IMR-90 (cell line): ENCODE data around the gene SKP1. TPM values are rescaled to one million over a fixed set of nuclear protein-coding genes. Genes with fewer than 3 reads are reported as not detected.

Source experiments
- ATAC-seq: fragments of 200-7000 bp; cut with Tn5 transposase; 2 replicates; pipeline ENCODE4 v1.9.1; 2020; ENCODE audit warnings: low read depth, mild to moderate bottlenecking, moderate library complexity
- BruUV-seq: library from RNA; stranded (reverse); fragments of 400-500 nt; replicated peaks from 2 replicates; lab custom pipeline; 2021; lab: Mats Ljungman, UMichigan
- CTCF ChIA-PET: fragments of 300-600 bp; formaldehyde crosslinking; extraction: SDS; loops from one replicate; lab custom pipeline; 2021; ENCODE audit warnings: antibody characterized with exemption; lab: Yijun Ruan, JAX
- POLR2A ChIA-PET: fragments of 300-600 bp; sonication (Branson Sonifier 250); formaldehyde crosslinking; loops from one replicate; lab custom pipeline; 2022; ENCODE audit warnings: antibody characterized with exemption; ENCODE audit not compliant: unreplicated experiment; lab: Charles Lee
- DNase-seq: peaks from one replicate; pipeline ENCODE4 v3.0.0; 2013
- H2AFZ ChIP-seq: replicated peaks from 2 replicates; pipeline ENCODE3; 2013; ENCODE audit warnings: low read length, mild to moderate bottlenecking; ENCODE audit not compliant: poor library complexity
- H2AK5ac ChIP-seq: 2 replicates; pipeline ENCODE4 v1.6.1; 2013; ENCODE audit warnings: low read depth, low read length, inconsistent platforms
- H2AK9ac ChIP-seq: replicated peaks from 2 replicates; pipeline ENCODE3; 2013; ENCODE audit warnings: mild to moderate bottlenecking, low read depth, low read length, moderate library complexity; ENCODE audit not compliant: poor library complexity
- H2BK120ac ChIP-seq: 2 replicates; pipeline ENCODE4 v1.6.1; 2013; ENCODE audit warnings: low read depth, low read length, inconsistent platforms
- H2BK15ac ChIP-seq: 3 replicates; pipeline ENCODE4 v1.6.1; 2013; ENCODE audit warnings: low read depth, low read length, inconsistent platforms
- H2BK20ac ChIP-seq: 2 replicates; pipeline ENCODE4 v1.6.1; 2013; ENCODE audit warnings: low read depth, mild to moderate bottlenecking, inconsistent platforms, low read length, moderate library complexity
- H2BK5ac ChIP-seq: 2 replicates; pipeline ENCODE4 v1.6.1; 2013; ENCODE audit warnings: mild to moderate bottlenecking, low read depth, low read length, inconsistent platforms; ENCODE audit not compliant: poor library complexity, severe bottlenecking
- H3K14ac ChIP-seq: replicated peaks from 2 replicates; pipeline ENCODE4 v1.6.1; 2013; ENCODE audit warnings: low read depth, low read length, inconsistent platforms
- H3K18ac ChIP-seq: 2 replicates; pipeline ENCODE4 v1.6.1; 2013; ENCODE audit warnings: low read depth, low read length, control low read depth
- H3K23ac ChIP-seq: 2 replicates; pipeline ENCODE4 v1.6.1; 2013; ENCODE audit warnings: low read depth, low read length, inconsistent platforms
- H3K27ac ChIP-seq: 2 replicates; pipeline ENCODE4 v1.5.1; 2013; ENCODE audit warnings: mild to moderate bottlenecking, control low read depth, low read length; ENCODE audit not compliant: insufficient read depth
- H3K27me3 ChIP-seq: 2 replicates; pipeline ENCODE4 v1.6.1; 2013; ENCODE audit warnings: low read length; ENCODE audit not compliant: control insufficient read depth, insufficient read depth
- H3K36me3 ChIP-seq: 2 replicates; pipeline ENCODE4 v1.6.1; 2013; ENCODE audit warnings: low read length, mixed read lengths; ENCODE audit not compliant: control insufficient read depth, insufficient read depth
- H3K4ac ChIP-seq: 2 replicates; pipeline ENCODE4 v1.6.1; 2013; ENCODE audit warnings: low read depth, low read length, inconsistent platforms
- H3K4me1 ChIP-seq: 2 replicates; pipeline ENCODE4 v1.6.1; 2013; ENCODE audit warnings: low read length, mixed read lengths; ENCODE audit not compliant: control insufficient read depth, insufficient read depth
- H3K4me2 ChIP-seq: 2 replicates; pipeline ENCODE4 v1.6.1; 2013; ENCODE audit warnings: low read depth, mild to moderate bottlenecking, control low read depth, low read length, moderate library complexity
- H3K4me3 ChIP-seq: 2 replicates; pipeline ENCODE4 v1.5.1; 2013; ENCODE audit warnings: low read depth, mild to moderate bottlenecking, control low read depth, low read length, moderate library complexity; ENCODE audit not compliant: insufficient read depth
- H3K56ac ChIP-seq: 2 replicates; pipeline ENCODE4 v1.6.1; 2013; ENCODE audit warnings: low read length, inconsistent platforms; ENCODE audit not compliant: insufficient read depth; ENCODE audit errors: extremely low read depth
- H3K79me1 ChIP-seq, 2 experiments: 2 replicates each; pipeline ENCODE4 v1.6.1; 2013; ENCODE audit warnings: low read length in 2 of 2, inconsistent platforms in 1 of 2, low read depth in 1 of 2
- H3K9ac ChIP-seq: 2 replicates; pipeline ENCODE4 v1.6.1; 2013; ENCODE audit warnings: low read depth, low read length, control low read depth
- H3K9me1 ChIP-seq: 2 replicates; pipeline ENCODE4 v1.6.1; 2013; ENCODE audit warnings: low read length, inconsistent platforms; ENCODE audit not compliant: insufficient read depth
- H3K9me3 ChIP-seq: 2 replicates; pipeline ENCODE4 v1.6.1; 2013; ENCODE audit warnings: low read length; ENCODE audit not compliant: control insufficient read depth, insufficient read depth
- H4K20me1 ChIP-seq: 2 replicates; pipeline ENCODE4 v1.6.1; 2013; ENCODE audit warnings: low read length, inconsistent platforms; ENCODE audit not compliant: insufficient read depth
- H4K5ac ChIP-seq: 2 replicates; pipeline ENCODE4 v1.6.1; 2013; ENCODE audit warnings: mild to moderate bottlenecking, low read depth, low read length, control low read depth
- H4K8ac ChIP-seq, 2 experiments: 2 replicates each; pipeline ENCODE4 v1.6.1; 2013; ENCODE audit warnings: low read depth in 2 of 2, low read length in 2 of 2, control low read depth in 1 of 2, inconsistent platforms in 1 of 2
- H4K91ac ChIP-seq: 2 replicates; pipeline ENCODE4 v1.6.1; 2013; ENCODE audit warnings: low read depth, low read length, inconsistent platforms; ENCODE audit not compliant: insufficient read depth
- BHLHE40 ChIP-seq: fragments of 150-350 bp; IDR thresholded peaks from 2 replicates; pipeline ENCODE4 v1.6.1; 2016; ENCODE audit warnings: mild to moderate bottlenecking, low read depth, low read length
- CEBPB ChIP-seq: IDR thresholded peaks from 2 replicates; pipeline ENCODE4 v1.6.1; 2012; ENCODE audit warnings: low read depth, low read length, improper control_type of control experiment
- CHD1 ChIP-seq: IDR thresholded peaks from 2 replicates; pipeline ENCODE4 v1.6.1; 2012; ENCODE audit warnings: low read depth, low read length, improper control_type of control experiment
- CTCF ChIP-seq: conservative IDR thresholded peaks from 2 replicates; pipeline ENCODE4 v1.5.1; 2012; ENCODE audit warnings: mild to moderate bottlenecking, low read depth, low read length, improper control_type of control experiment
- FOS ChIP-seq: fragments of 150-350 bp; IDR thresholded peaks from 2 replicates; pipeline ENCODE4 v1.6.1; 2016; ENCODE audit warnings: low read depth, low read length
- MAFK ChIP-seq: IDR thresholded peaks from 2 replicates; pipeline ENCODE4 v1.6.1; 2012; ENCODE audit warnings: low read depth, low read length, improper control_type of control experiment
- MXI1 ChIP-seq: IDR thresholded peaks from 2 replicates; pipeline ENCODE4 v1.6.1; 2012; ENCODE audit warnings: low read depth, mild to moderate bottlenecking, low read length, moderate library complexity, borderline replicate concordance
- POLR2A ChIP-seq: IDR thresholded peaks from 2 replicates; pipeline ENCODE4 v1.6.1; 2012; ENCODE audit warnings: mild to moderate bottlenecking, low read depth, low read length
- RAD21 ChIP-seq: IDR thresholded peaks from 2 replicates; pipeline ENCODE4 v1.6.1; 2012; ENCODE audit warnings: low read length, improper control_type of control experiment
- RCOR1 ChIP-seq: IDR thresholded peaks from 2 replicates; pipeline ENCODE4 v1.6.1; 2012; ENCODE audit warnings: mild to moderate bottlenecking, low read length, improper control_type of control experiment; ENCODE audit not compliant: insufficient replicate concordance
- SMC3 ChIP-seq: fragments of 150-350 bp; IDR thresholded peaks from 2 replicates; pipeline ENCODE4 v1.6.1; 2016; ENCODE audit warnings: low read depth, mild to moderate bottlenecking, antibody characterized with exemption, low read length, moderate library complexity
- WGBS, 2 experiments: methylation state at CpG; one replicate each; pipeline versions ENCODE4 v1.1.5 to v1.1.7; 2013; ENCODE audit warnings: missing lambda C conversion rate in 2 of 2; ENCODE audit not compliant: insufficient read length in 1 of 2; ENCODE audit errors: extremely low coverage in 2 of 2; 5-methylcytosine and 5-hydroxymethylcytosine counted together
- dilution Hi-C: fragments of 300-500 bp; cut with HindIII; formaldehyde crosslinking; loops from one replicate; pipeline ENCODE4 v1.14.3; 2018; ENCODE audit warnings: low sequenced_read_pairs; ENCODE audit not compliant: unreplicated experiment
- in situ Hi-C: fragments of 300-500 bp; cut with MboI; formaldehyde crosslinking; loops from 3 replicates; pipeline ENCODE4 v1.14.3; 2019; ENCODE audit warnings: low sequenced_read_pairs, inconsistent platforms, mixed read lengths
- intact Hi-C: fragments of 100-400 bp; cut with micrococcal nuclease; formaldehyde crosslinking; loops from 2 replicates; pipeline ENCODE4 v1.10.0; 2022
- polyA plus RNA-seq, 3 experiments: library from polyadenylated mRNA; depleted of rRNA; stranded (reverse); fragments of >200 nt; gene quantifications; 2 replicates each; pipeline ENCODE4 v1.2.3, GENCODE V29; 2012; ENCODE audit warnings: low replicate concordance in 1 of 3
- total RNA-seq: library from RNA; depleted of rRNA; stranded (reverse); fragments of >200 nt; gene quantifications from 2 replicates; pipeline ENCODE4 v1.2.3, GENCODE V29; 2012

The SKP1 gene
- total and polyA plus RNA-seq, 2 of the 4 experiments (the other 2 are of a cell fraction) = 206 to 618 TPM

GRCh38 chr5:134120386-134121138 lies 56.2 kb downstream of the SKP1 start:
- TF ChIP-seq MAFK = no peak
- TF ChIP-seq SMC3 = no peak
- no peak for TF ChIP-seq CTCF
- no peak for TF ChIP-seq POLR2A
- TF ChIP-seq CHD1 = no peak
- no peak for TF ChIP-seq FOS
- TF ChIP-seq RCOR1 = no peak
- TF ChIP-seq MXI1 = no peak
- no peak for TF ChIP-seq BHLHE40
- no peak for TF ChIP-seq CEBPB
- no peak for TF ChIP-seq RAD21
- H4K8ac ChIP-seq = no peak overlapping the region

More at GRCh38 chr5:134120386-134121138, 56.2 kb downstream of the SKP1 start:
- H3K4me3 ChIP-seq = no peak overlapping the region
- peaks cover 9% of the 10 kb centered on the region for H3K4me1 ChIP-seq
- no peak overlapping the region for H3K4ac ChIP-seq
- H2AK5ac ChIP-seq = no peak overlapping the region
- no peaks in the 10 kb centered on the region for H3K36me3 ChIP-seq
- H2AFZ ChIP-seq = peak overlapping the region; percentile 41
- no peak overlapping the region for H3K18ac ChIP-seq
- WGBS, 2 experiments = 93% methylated on average over 2 of the region's 17 CpGs; no CpG with 5 or more reads in 1 of the 2 experiments
- dilution Hi-C loops = no loop called here
- no peak overlapping the region for H4K5ac ChIP-seq
- intact Hi-C loops = no loop called here
- H2BK15ac ChIP-seq = no peak overlapping the region
- no peaks in the 10 kb centered on the region for H3K9me3 ChIP-seq
- H3K4me2 ChIP-seq = no peak overlapping the region
- H3K79me1 ChIP-seq = peaks cover 0 to 15% of the 10 kb centered on the region in 2 experiments; a peak in 2 of 4 replicates
- ATAC-seq (no peak), DNase-seq (no peak)
- H3K27ac ChIP-seq = no peak overlapping the region
- H4K20me1 ChIP-seq = peaks cover 19% of the 10 kb centered on the region
- H3K9me1 ChIP-seq = peaks cover 23% of the 10 kb centered on the region
- H4K91ac ChIP-seq = no peak overlapping the region
- in situ Hi-C loops = no loop called here
- H3K9ac ChIP-seq = no peak overlapping the region
- H3K14ac ChIP-seq = no peak overlapping the region
- H3K23ac ChIP-seq = no peak overlapping the region
- no TSS peak for BruUV-seq
- no peak overlapping the region for H2BK120ac ChIP-seq
- no peak overlapping the region for H2BK5ac ChIP-seq
- H2AK9ac ChIP-seq = no peak overlapping the region
- no peak overlapping the region for H3K56ac ChIP-seq
- ChIA-PET POLR2A (no interaction called here), CTCF (interaction anchor here (0.6 kb wide), 1 partner anchor 981 kb away, joined by 4 read pairs; no protein-coding TSS in a partner anchor)
- H3K27me3 ChIP-seq = no peaks in the 10 kb centered on the region
- H2BK20ac ChIP-seq = no peak overlapping the region
